ENCODE measurements around the gene SPATA31A1.
"Not testable (repeated sequence)": the region's sequence is repeated elsewhere in the genome, so short reads cannot be mapped to it uniquely, and the experiment has no call there.

Gene SPATA31A1

DNA sequence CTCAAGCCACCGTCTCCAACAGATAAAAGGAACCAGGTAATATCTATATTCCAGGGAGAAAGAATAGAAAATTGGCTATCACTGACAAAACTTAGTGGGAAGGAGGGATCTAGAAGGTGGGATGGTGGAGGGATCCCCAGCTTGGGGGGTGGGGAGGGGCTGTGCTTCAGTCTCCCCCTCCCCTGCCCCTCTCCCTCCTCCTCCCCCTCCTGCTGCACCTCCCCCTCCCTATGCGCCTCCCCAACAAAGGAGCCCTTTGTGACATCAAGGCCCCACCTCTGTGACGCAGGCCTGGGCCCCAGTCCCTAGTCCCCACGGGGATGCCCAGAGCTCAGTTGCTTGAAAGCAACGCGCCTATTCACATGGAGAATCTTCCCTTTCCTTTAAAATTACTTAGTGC, at the start of gene SPATA31A1:
Gene SPATA31A1 (plus strand): TSS at position 301 of the 400 bp plus-strand sequence. CDS start 62 bp downstream, at position 363.
- not testable (repeated sequence) for DNase-seq

- DNase-seq: not testable (repeated sequence)
Measured at GRCh38 chr9:39407261-39408204, 52.1 kb downstream of the SPATA31A1 start.

DNA sequence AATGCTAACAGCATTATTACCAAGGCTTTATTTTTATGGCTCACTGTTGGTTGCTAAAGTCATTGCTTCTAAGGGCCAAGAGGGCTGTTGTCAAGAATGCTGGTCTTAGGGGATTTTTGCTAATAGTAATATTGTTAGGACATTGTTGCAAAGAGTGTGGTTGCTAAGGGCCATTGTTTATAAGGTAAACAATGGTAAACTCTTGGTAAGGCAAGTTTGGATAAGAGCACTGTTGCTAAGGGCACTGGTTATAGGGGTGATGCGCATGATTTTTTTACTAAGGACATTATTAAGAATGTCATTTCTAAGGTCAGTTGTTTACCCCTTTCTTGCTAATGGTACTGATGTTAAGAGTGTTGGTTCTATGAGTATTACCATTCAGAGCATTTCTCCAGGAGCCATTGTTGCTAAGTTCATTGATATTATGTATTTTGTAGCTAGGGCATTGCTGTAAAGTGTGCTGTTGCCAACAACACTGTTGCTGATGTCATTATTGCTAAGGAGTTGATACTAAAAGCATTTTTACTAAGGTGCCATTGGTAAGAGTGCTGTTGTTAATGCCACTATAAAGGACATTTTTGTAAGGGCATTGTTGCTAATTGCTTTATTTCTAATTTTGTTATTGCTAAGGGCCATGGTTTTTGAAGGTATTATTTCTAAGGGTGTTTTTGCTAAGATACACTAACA, 55.9 kb downstream of the SPATA31A1 start:
- not testable (repeated sequence) for DNase-seq
